ENCODE data around the gene MSRB1. TPM values are rescaled to one million over a fixed set of nuclear protein-coding genes. Genes with fewer than 3 reads are reported as not detected.
A peak's percentile ranks its signal among the peaks of the same experiment; 100 is the strongest.

Gene MSRB1
- total RNA-seq, 4 donors from 2014 or later = 18.7 to 44.3 (median 31.7) TPM

DNA sequence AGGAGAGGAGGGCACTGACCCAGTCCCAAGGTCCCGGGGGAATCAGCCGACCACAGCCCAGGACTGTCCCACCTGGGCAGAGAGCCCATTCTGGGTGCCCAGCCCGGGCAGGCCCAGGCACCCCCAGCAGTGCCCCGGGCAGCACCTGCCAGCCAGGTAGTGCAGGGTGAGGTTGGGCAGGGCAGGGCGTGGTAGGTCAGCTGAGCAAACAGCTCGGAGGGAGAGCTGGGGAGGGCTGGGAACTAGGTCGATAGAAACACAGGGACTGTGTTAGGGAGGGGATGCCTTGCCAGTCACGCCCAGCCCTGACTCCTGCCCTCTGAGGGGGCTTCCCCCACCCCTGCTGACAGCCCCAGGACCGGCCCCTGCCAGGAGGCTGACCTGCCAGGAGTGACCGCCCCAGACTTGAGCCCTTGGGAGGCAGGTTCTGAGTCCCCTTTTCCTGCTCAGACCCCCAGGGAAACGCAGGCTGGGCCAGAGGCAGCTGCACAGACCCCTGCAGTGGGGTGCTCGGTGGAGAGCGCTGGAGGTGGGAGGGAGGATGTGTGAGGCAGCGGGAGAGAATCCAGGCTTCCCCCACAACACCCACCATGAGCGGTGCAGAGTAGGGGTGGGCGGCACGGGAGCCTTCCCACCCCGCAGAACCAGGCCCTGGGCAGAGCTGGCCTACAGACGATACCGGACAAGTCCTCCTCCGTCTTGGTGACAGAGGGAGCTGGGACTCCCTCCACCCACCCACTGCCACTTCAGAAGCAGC is 29.5 kb downstream of the MSRB1 start:
- peak in 1 of 2 donors; percentile 39 for DNase-seq (ENCODE audit: low spot score in 2 of 2)
- 29 to 45% methylated on average over 13 to 18 of the region's 21 CpGs for WGBS, 2 donors
- intact Hi-C loops (cut with DNase I; ENCODE audit: low total_unique reads) = no loop called here
- no peak for TF ChIP-seq POLR2A (IDR thresholded peaks at IDR 0.05)
- TF ChIP-seq, protein P1, sequence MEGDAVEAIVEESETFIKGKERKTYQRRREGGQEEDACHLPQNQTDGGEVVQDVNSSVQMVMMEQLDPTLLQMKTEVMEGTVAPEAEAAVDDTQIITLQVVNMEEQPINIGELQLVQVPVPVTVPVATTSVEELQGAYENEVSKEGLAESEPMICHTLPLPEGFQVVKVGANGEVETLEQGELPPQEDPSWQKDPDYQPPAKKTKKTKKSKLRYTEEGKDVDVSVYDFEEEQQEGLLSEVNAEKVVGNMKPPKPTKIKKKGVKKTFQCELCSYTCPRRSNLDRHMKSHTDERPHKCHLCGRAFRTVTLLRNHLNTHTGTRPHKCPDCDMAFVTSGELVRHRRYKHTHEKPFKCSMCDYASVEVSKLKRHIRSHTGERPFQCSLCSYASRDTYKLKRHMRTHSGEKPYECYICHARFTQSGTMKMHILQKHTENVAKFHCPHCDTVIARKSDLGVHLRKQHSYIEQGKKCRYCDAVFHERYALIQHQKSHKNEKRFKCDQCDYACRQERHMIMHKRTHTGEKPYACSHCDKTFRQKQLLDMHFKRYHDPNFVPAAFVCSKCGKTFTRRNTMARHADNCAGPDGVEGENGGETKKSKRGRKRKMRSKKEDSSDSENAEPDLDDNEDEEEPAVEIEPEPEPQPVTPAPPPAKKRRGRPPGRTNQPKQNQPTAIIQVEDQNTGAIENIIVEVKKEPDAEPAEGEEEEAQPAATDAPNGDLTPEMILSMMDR (IDR thresholded peaks at IDR 0.05) = no peak
- H3K4me3 ChIP-seq (ENCODE audit: low read depth, poor library complexity, severe bottlenecking) = no peak overlapping the region

DNA sequence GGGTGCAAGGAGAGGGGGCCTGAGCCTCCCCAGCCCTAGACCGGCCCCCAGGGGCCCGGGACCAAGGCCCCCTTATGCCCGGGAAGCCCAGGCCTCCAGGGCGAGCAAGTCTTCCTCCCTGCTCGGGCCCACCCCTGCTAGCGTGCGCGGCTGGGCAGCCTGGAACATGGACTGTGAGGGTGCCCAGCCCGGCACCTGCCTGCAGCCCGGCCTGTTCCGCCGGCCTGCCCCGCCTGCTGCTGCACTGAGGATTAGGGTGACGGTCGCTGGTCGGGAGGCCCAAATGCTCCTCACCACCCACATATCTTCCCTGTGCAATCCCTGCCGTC is 30.8 kb downstream of the MSRB1 start:
- H3K4me3 ChIP-seq (ENCODE audit: low read depth, poor library complexity, severe bottlenecking) = no peak overlapping the region
- intact Hi-C loops (cut with DNase I; ENCODE audit: low total_unique reads) = no loop called here
- DNase-seq (ENCODE audit: low spot score in 2 of 2) = no peak
- 62 to 78% methylated on average over 14 to 17 of the region's 17 CpGs for WGBS, 2 donors
- no peak for TF ChIP-seq POLR2A (IDR thresholded peaks at IDR 0.05)
- TF ChIP-seq, protein P1 (IDR thresholded peaks at IDR 0.05) = no peak

DNA sequence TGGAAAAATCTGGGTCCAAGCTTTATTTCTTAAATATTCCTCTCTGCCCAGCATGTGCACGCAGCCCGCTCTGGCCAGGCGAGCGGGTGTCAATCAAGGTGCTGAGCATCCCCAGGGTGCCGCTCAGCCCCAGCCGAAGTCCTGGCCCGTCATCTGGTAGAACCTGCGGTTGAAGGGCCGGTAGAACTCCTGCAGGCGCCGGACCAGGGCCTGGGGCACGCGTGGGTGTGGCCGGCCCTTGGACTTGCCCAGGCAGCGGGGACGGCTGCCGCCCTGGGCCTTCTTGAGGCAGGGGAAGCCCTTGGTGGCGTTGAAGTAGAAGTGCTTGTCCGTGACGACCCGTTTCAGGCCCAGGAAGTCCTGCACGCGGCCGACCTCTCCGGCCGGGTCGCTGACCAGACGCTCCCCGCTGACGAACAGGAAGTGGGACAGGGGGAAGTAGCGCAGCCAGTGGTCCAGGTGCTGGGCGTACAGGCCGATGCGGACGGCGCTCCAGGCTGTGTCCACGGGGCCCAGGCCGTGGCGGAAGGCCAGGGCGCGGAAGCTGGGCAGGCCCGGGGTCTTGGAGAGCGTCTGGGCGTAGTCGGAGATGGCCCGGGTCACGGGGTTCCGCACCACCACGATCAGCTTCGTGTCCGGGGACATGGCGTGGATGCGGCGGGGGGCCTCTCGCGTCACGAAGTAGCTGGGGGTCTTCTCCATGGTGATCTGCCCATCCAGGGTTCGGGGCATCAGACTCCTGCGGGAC is 31.4 kb downstream of the MSRB1 start:
- 88 to 92% methylated on average over 49 to 56 of the region's 59 CpGs for WGBS, 2 donors

DNA sequence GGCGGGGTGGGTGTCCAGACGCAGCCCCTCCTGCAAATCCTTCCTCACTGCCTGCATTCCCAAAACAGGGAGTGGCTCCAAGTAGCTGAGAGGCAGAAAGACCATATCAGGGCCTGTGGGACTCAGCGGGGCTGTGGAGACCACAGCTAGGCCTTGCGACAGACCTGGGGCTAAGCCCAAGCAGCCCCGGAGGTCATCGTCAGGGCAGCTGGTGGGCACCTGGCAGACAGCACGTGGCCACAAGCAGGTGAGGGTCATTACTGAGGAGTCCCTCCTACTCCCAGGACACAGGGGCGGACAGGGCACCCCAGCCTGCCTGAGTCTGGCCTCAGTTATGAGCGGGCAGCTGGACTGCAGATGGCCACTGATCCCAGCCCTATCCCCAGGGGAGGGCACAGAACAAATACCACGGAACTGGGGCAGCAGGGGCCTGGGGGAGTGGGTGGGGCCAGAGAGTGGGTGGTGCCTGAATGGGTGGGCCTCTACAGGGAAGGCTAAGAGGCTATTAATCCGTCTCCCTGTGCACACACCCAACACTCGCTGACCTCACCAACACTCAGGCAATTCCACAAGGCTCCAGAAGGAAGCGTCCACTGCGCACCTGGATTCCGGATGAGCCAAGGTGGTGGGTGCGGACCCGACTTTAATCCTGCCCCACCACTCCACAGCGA is 33.3 kb downstream of the MSRB1 start:
- peak in 1 of 2 donors; percentile 27 for DNase-seq (ENCODE audit: low spot score in 2 of 2)
- 61 to 83% methylated on average over 15 to 17 of the region's 18 CpGs for WGBS, 2 donors
- TF ChIP-seq POLR2A (IDR thresholded peaks at IDR 0.05) = no peak
- TF ChIP-seq, protein P1 (IDR thresholded peaks at IDR 0.05) = no peak
- intact Hi-C loops (cut with DNase I; ENCODE audit: low total_unique reads) = loop anchor here (2.0 kb wide), 1 partner anchor 41 kb away; no protein-coding TSS in a partner anchor
- no peak overlapping the region for H3K4me3 ChIP-seq (ENCODE audit: low read depth, poor library complexity, severe bottlenecking)

More for the DNA sequence above, 31.4 kb downstream of the MSRB1 start:
- TF ChIP-seq, protein P1 (IDR thresholded peaks at IDR 0.05) = no peak
- TF ChIP-seq POLR2A (IDR thresholded peaks at IDR 0.05) = no peak
- DNase-seq (ENCODE audit: low spot score in 2 of 2) = no peak
- intact Hi-C loops (cut with DNase I; ENCODE audit: low total_unique reads) = loop anchor here (2.0 kb wide), 1 partner anchor 39 kb away; no protein-coding TSS in a partner anchor
- H3K4me3 ChIP-seq (ENCODE audit: low read depth, poor library complexity, severe bottlenecking) = no peak overlapping the region

DNA sequence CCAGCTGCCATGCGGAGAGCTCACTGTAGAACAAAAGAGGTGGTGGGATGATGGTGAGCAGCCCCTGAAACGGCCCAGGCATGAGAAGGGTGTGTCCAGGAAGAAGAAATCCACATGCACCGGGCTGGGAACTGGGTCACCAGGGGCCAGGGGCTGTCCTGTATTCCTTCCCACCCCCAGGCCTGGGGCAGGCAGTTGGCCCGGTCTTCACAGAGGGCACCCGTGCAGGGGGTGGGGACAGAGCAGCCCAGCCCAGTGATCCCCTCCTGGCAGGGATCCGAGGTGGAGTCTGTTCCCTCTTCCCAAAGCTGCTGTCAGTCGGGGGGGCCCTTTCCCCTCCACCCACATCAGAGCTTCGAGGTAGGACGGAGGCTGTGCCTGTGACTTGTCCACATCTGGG is 34.0 kb downstream of the MSRB1 start:
- intact Hi-C loops (cut with DNase I; ENCODE audit: low total_unique reads) = no loop called here
- WGBS, 2 donors = 49 to 55% methylated on average over 7 to 9 of the region's 9 CpGs
- no peak for DNase-seq (ENCODE audit: low spot score in 2 of 2)
- TF ChIP-seq, protein P1 (IDR thresholded peaks at IDR 0.05) = no peak
- no peak for TF ChIP-seq POLR2A (IDR thresholded peaks at IDR 0.05)
- H3K4me3 ChIP-seq (ENCODE audit: low read depth, poor library complexity, severe bottlenecking) = no peak overlapping the region
